ENCODE data around the gene BCL10.

DNA sequence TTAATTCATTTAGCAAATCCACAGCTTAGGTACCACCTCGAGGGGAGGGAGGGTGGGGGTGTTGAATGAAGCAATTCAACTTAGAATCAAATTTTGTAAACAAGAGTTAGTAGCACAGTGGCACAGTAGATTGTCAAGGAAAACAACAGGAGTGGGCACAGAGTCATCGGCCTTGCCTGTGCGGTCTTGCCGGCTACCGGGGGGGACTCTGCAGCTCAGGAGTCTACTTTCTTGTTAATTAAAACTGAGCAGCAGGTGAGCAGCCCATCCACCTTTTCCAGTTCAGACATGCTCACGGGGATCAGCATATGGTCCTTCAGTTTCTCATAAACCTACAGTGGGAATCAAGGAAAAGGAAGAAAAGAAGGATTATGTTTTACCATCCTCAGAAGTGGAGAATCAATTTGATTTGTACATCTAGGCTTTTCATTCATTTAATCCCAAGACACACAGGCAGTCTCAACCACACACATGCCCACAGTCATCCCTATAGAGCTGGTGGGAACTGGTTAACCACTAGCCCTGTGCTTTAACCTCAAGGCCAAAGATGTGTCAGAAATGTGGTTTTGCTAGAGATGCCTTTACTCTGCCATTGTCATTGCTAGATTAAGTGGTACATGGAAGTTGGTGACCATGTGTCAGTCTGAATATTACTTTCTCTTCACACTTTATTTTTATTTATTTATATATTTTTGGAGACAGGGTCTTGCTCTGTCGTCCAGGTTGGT, 45.0 kb upstream of the BCL10 start:
- no peak for TF ChIP-seq POLR2AphosphoS5 (IDR thresholded peaks at IDR 0.05)
- TF ChIP-seq, protein P1, sequence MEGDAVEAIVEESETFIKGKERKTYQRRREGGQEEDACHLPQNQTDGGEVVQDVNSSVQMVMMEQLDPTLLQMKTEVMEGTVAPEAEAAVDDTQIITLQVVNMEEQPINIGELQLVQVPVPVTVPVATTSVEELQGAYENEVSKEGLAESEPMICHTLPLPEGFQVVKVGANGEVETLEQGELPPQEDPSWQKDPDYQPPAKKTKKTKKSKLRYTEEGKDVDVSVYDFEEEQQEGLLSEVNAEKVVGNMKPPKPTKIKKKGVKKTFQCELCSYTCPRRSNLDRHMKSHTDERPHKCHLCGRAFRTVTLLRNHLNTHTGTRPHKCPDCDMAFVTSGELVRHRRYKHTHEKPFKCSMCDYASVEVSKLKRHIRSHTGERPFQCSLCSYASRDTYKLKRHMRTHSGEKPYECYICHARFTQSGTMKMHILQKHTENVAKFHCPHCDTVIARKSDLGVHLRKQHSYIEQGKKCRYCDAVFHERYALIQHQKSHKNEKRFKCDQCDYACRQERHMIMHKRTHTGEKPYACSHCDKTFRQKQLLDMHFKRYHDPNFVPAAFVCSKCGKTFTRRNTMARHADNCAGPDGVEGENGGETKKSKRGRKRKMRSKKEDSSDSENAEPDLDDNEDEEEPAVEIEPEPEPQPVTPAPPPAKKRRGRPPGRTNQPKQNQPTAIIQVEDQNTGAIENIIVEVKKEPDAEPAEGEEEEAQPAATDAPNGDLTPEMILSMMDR (IDR thresholded peaks at IDR 0.05), result no peak
- TF ChIP-seq POLR2A (IDR thresholded peaks at IDR 0.05), result no peak
- no peak for TF ChIP-seq EP300 (IDR thresholded peaks at IDR 0.05; ENCODE audit: low read depth)

All from transverse colon (tissue), 4 donors.